Left lung (tissue), 10 donors: ENCODE results near the gene SLF1. TPM values are rescaled to one million over a fixed set of nuclear protein-coding genes. Genes with fewer than 3 reads are reported as not detected.

Experiments used
- ATAC-seq: fragments of 200-7000 bp; cut with Tn5 transposase; one replicate; pipeline ENCODE4 v1.9.1; 2020; ENCODE audit warnings: moderate library complexity
- DNase-seq, 4 donors: peaks; one replicate each; pipeline ENCODE4 v3.0.0-alpha.2; 2013 to 2020
- H3K27ac ChIP-seq, 2 donors: fragments of 200-600 bp; sonication (generic) in 1 of 2; one replicate each; pipeline versions ENCODE4 v1.5.0 to v1.8.0; 2020 to 2021
- H3K27me3 ChIP-seq, 2 donors: fragments of 200-600 bp; sonication (generic) in 1 of 2; one replicate each; pipeline versions ENCODE4 v1.5.0 to v1.8.0; 2020 to 2021
- H3K36me3 ChIP-seq, 2 donors: fragments of 200-600 bp; sonication (generic) in 1 of 2; one replicate each; pipeline versions ENCODE4 v1.5.0 to v1.8.0; 2020 to 2021
- H3K4me1 ChIP-seq, 2 donors: fragments of 200-600 bp; one replicate each; pipeline ENCODE4 v1.8.0; 2021
- H3K4me3 ChIP-seq, 2 donors: fragments of 200-600 bp; sonication (generic) in 1 of 2; one replicate each; pipeline versions ENCODE4 v1.5.0 to v1.8.0; 2020 to 2021; ENCODE audit warnings: mild to moderate bottlenecking in 1 of 2
- H3K9me3 ChIP-seq, 2 donors: fragments of 200-600 bp; sonication (generic) in 1 of 2; one replicate each; pipeline versions ENCODE4 v1.5.0 to v1.8.0; 2020 to 2021
- intact Hi-C, 2 donors: fragments of 100-400 bp; cut with DNase I; formaldehyde crosslinking; loops; one replicate each; pipeline versions ENCODE4 v1.11.2 to v1.14.2; 2022
- polyA plus RNA-seq, 6 donors: library from polyadenylated mRNA; unstranded; fragments of 120-200 nt; gene quantifications; one replicate each; pipeline ENCODE4 v1.2.1, GENCODE V29; 2013; ENCODE audit not compliant: insufficient read length in 6 of 6
- total RNA-seq, 2 donors: library from RNA; stranded (reverse); fragmentation: NEBNext Ultra II Directional; extraction: Animal tissue kit (Norgen Biotek cat#: 25700); gene quantifications; one replicate each; pipeline ENCODE4 v1.2.1, GENCODE V29; 2021
- TF ChIP-seq, protein P1 (sequence below), 2 donors: fragments of 200-600 bp; sonication (generic) in 1 of 2; IDR thresholded peaks; one replicate each; pipeline versions ENCODE4 v1.5.0 to v1.8.0; 2021; ENCODE audit warnings: antibody characterized with exemption in 2 of 2
- donor health status: DM: no; HTN: yes; CAD: no.
- donor health status: DM: no; HTN: no; CAD: no.

Gene SLF1
- total and polyA plus RNA-seq, 8 donors, result 5.7 to 22.0 (median 17.8) TPM

DNA sequence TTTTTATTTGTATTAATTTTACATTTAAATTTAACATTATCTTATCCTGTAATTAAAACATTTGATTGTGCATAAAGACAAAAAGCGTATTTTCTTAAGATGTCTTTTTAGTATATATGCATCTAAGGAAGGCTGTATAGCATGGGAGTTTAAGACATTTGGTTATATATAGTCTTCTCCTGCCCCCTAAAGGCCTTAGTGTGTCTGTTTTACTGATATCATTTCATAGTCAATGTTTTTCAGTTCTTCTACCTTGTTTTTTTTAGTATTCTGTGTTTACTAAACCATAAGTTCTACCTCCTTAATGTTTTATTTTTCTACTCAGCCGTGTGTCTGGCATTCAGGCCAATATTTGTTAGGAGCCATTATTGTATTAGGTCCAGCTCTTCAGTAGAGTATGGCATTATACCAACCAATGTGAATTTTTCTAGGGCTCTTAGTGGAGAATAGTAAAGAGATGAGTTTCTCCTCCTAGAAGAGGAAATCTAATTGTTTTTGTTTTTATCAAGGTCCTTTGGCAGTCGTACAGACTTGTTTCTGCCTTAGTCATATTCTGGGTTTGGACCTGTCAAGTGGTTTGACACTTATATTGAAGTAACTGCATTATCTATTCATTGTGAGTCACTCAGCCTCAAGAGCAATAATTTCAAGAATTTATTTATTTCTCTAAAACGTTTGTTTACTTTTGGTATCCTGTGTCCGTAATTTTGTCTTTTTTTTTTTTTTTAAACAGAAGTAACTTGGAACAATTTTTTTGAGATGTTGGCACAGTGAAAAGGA, 74.8 kb downstream of the SLF1 start:
- H3K27me3 ChIP-seq, result no peaks in the 10 kb centered on the region
- H3K4me1 ChIP-seq, result no peaks in the 10 kb centered on the region
- H3K4me3 ChIP-seq, result no peak overlapping the region
- intact Hi-C loops, result no loop called here
- DNase-seq (peak in 2 of 4 donors; percentile 39 to 72), ATAC-seq (peak; percentile 69)
- H3K36me3 ChIP-seq, result peaks cover 2 to 3% of the 10 kb centered on the region in 2 donors
- no peak overlapping the region for H3K27ac ChIP-seq
- TF ChIP-seq, protein P1, sequence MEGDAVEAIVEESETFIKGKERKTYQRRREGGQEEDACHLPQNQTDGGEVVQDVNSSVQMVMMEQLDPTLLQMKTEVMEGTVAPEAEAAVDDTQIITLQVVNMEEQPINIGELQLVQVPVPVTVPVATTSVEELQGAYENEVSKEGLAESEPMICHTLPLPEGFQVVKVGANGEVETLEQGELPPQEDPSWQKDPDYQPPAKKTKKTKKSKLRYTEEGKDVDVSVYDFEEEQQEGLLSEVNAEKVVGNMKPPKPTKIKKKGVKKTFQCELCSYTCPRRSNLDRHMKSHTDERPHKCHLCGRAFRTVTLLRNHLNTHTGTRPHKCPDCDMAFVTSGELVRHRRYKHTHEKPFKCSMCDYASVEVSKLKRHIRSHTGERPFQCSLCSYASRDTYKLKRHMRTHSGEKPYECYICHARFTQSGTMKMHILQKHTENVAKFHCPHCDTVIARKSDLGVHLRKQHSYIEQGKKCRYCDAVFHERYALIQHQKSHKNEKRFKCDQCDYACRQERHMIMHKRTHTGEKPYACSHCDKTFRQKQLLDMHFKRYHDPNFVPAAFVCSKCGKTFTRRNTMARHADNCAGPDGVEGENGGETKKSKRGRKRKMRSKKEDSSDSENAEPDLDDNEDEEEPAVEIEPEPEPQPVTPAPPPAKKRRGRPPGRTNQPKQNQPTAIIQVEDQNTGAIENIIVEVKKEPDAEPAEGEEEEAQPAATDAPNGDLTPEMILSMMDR (IDR thresholded peaks at IDR 0.05), result peak in 1 of 2 donors; percentile 34
- no peaks in the 10 kb centered on the region for H3K9me3 ChIP-seq

DNA sequence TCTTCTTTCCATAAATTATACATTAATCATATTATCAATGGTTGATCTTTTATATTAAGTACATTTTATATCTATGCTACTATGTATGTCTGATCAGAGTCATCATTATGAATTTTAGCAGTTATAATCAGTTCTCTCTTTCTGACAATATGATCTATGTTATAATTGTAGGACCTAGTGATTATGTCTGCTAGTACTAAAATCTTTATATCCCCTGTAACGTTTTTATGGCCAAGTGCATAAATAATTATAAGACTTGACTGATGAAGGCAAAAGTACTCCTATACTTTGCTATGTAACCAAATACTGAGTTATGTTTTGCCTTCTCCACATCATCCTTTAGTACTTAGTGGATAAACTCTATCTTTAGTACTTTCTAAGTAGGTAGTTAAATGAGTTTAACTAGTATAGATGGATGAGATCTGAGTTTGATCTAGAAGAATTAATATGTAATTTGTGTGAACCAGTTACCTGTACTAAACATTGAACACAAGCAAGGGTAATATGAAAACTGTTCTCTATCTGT, 75.4 kb downstream of the SLF1 start:
- no peak for DNase-seq
- no peaks in the 10 kb centered on the region for H3K4me1 ChIP-seq
- no peak overlapping the region for H3K4me3 ChIP-seq
- TF ChIP-seq, protein P1 (IDR thresholded peaks at IDR 0.05), result no peak
- no peak for ATAC-seq
- H3K27ac ChIP-seq, result no peak overlapping the region
- H3K9me3 ChIP-seq, result no peaks in the 10 kb centered on the region
- intact Hi-C loops, result no loop called here
- peaks cover 2 to 3% of the 10 kb centered on the region in 2 donors for H3K36me3 ChIP-seq
- no peaks in the 10 kb centered on the region for H3K27me3 ChIP-seq

DNA sequence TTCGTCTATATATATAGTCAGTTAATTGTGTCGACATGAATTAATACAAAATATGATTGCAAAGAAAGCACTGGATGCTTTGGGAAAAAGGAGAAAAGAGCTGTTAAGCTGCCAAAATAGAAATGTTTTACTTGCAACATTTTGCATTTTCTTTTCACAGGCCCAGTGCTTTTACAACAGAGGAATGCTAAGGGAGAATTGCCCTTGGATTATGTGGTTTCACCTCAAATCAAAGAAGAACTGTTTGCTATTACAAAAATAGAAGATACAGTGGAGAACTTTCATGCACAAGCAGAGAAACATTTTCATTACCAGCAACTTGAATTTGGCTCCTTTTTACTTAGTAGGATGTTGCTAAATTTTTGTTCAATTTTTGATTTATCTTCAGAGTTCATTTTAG, 76.2 kb downstream of the SLF1 start:
- DNase-seq (no peak), ATAC-seq (no peak)
- H3K4me1 ChIP-seq, result no peaks in the 10 kb centered on the region
- intact Hi-C loops, result no loop called here
- H3K27ac ChIP-seq, result no peak overlapping the region
- H3K9me3 ChIP-seq, result no peaks in the 10 kb centered on the region
- TF ChIP-seq, protein P1 (IDR thresholded peaks at IDR 0.05), result no peak
- H3K4me3 ChIP-seq, result no peak overlapping the region
- H3K27me3 ChIP-seq, result no peaks in the 10 kb centered on the region
- H3K36me3 ChIP-seq, result peaks cover under 1 to 2% of the 10 kb centered on the region in 2 donors

DNA sequence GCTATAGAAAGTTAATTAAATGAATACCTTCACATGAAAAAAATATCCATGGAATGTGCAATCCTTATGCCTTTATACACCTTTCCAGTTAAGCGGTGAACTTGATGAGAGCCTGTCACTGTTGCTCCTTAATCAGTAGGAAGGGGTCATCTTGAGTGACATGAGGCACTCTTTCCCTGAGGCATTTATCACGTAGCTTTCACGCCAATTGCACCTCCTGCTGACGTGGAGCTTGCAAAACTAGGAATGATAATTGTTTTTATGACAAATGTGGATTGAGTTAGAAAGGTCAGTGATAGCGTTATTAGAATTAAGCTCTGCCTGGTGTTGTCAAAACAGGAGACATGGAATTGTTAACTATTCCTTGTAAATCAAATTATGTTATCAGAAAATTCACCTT, 79.7 kb downstream of the SLF1 start:
- no peak for ATAC-seq
- no peak for DNase-seq
- Histone ChIP-seq H3K27me3 (no peaks in the 10 kb centered on the region), H3K36me3 (no peaks in the 10 kb centered on the region), H3K9me3 (no peaks in the 10 kb centered on the region), H3K4me3 (no peak overlapping the region), H3K27ac (no peak overlapping the region), H3K4me1 (no peaks in the 10 kb centered on the region)
- TF ChIP-seq, protein P1 (IDR thresholded peaks at IDR 0.05), result no peak
- intact Hi-C loops, result no loop called here

DNA sequence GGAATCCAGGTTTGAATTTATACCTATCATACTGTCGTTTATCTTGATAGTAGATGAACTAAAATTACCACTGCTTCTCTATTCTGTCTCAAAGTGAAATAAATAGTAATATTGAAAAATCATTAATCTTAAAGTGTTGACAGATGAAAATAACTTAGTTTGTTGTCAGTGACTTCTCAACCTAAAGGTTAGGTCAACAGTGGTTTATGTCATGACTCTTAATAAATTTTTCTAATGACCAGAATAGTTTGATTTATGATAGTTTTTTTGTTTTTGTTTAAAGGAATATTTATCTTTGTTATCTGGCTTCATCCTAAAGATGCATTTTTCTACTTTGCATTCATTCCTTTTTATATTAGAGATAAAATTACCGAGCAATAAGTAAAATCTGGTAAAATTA, 81.1 kb downstream of the SLF1 start:
- intact Hi-C loops, result no loop called here
- Histone ChIP-seq H3K4me3 (no peak overlapping the region), H3K27ac (no peak overlapping the region), H3K4me1 (no peaks in the 10 kb centered on the region), H3K9me3 (no peaks in the 10 kb centered on the region), H3K27me3 (no peaks in the 10 kb centered on the region), H3K36me3 (no peaks in the 10 kb centered on the region)
- TF ChIP-seq, protein P1 (IDR thresholded peaks at IDR 0.05), result no peak
- ATAC-seq, result no peak
- DNase-seq, result no peak
